Lower lobe of right lung (tissue), 2 donors: ENCODE data around the gene BPIFB1. TPM values are rescaled to one million over a fixed set of nuclear protein-coding genes. Genes with fewer than 3 reads are reported as not detected.

Experiments used
- ATAC-seq, 2 donors: fragments of 200-7000 bp; cut with Tn5 transposase; one replicate each; pipeline ENCODE4 v1.9.1; 2020 to 2022; ENCODE audit warnings: mild to moderate bottlenecking in 2 of 2, moderate library complexity in 2 of 2
- DNase-seq: peaks from one replicate; pipeline ENCODE4 v3.0.0-alpha.2; 2020
- H3K27ac ChIP-seq: fragments of 200-600 bp; one replicate; pipeline ENCODE4 v1.8.0; 2022
- H3K27me3 ChIP-seq: fragments of 200-600 bp; one replicate; pipeline ENCODE4 v1.8.0; 2022; ENCODE audit warnings: low read depth
- H3K36me3 ChIP-seq: fragments of 200-600 bp; one replicate; pipeline ENCODE4 v1.8.0; 2022; ENCODE audit warnings: mild to moderate bottlenecking
- H3K4me1 ChIP-seq: fragments of 200-600 bp; one replicate; pipeline ENCODE4 v1.8.0; 2022
- H3K4me3 ChIP-seq: fragments of 200-600 bp; one replicate; pipeline ENCODE4 v1.8.0; 2022; ENCODE audit warnings: mild to moderate bottlenecking
- H3K9me3 ChIP-seq: fragments of 200-600 bp; one replicate; pipeline ENCODE4 v1.8.0; 2022
- intact Hi-C: fragments of 100-400 bp; cut with DNase I; formaldehyde crosslinking; loops from one replicate; pipeline ENCODE4 v1.11.0; 2022
- total RNA-seq: library from RNA; stranded (reverse); fragmentation: NEBNext Ultra II Directional; extraction: Animal tissue kit (Norgen Biotek cat#: 25700); gene quantifications from one replicate; pipeline ENCODE4 v1.2.1, GENCODE V29; 2021
- TF ChIP-seq, protein P1 (sequence below): fragments of 200-600 bp; IDR thresholded peaks from one replicate; pipeline ENCODE4 v1.8.0; 2022; ENCODE audit warnings: antibody characterized with exemption, mild to moderate bottlenecking
- donor health status: DM: no; HTN: yes; CAD: no; lungs with severe emphysema.

Gene BPIFB1
- total RNA-seq, 1 donor from 2014 or later: 263 TPM

DNA sequence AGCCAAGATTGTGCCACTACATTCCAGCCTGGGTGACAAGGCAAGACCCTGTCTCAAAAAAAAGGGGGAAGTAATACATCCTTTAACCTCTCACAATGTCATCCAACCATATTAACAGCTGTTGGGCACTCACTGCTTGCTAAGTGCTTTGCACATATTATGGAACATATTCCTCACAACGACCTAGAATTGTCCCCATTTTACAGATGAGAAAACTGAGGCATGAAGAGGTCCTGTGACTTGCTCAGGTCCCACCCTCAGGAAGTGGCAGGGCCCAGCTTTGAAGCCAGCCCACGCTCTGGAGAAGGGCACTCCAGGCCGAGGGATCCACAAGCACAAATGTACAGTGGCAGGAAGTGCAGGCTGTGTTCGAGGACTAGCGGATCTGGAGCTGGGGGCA lies 33.3 kb downstream of the BPIFB1 start:
- Histone ChIP-seq H3K4me3 (no peak overlapping the region), H3K27ac (no peak overlapping the region), H3K4me1 (no peaks in the 10 kb centered on the region), H3K27me3 (no peaks in the 10 kb centered on the region), H3K9me3 (no peaks in the 10 kb centered on the region), H3K36me3 (no peaks in the 10 kb centered on the region)
- TF ChIP-seq, protein P1, sequence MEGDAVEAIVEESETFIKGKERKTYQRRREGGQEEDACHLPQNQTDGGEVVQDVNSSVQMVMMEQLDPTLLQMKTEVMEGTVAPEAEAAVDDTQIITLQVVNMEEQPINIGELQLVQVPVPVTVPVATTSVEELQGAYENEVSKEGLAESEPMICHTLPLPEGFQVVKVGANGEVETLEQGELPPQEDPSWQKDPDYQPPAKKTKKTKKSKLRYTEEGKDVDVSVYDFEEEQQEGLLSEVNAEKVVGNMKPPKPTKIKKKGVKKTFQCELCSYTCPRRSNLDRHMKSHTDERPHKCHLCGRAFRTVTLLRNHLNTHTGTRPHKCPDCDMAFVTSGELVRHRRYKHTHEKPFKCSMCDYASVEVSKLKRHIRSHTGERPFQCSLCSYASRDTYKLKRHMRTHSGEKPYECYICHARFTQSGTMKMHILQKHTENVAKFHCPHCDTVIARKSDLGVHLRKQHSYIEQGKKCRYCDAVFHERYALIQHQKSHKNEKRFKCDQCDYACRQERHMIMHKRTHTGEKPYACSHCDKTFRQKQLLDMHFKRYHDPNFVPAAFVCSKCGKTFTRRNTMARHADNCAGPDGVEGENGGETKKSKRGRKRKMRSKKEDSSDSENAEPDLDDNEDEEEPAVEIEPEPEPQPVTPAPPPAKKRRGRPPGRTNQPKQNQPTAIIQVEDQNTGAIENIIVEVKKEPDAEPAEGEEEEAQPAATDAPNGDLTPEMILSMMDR: no peak
- ATAC-seq (no peak), DNase-seq (no peak)
- intact Hi-C loops: no loop called here

DNA sequence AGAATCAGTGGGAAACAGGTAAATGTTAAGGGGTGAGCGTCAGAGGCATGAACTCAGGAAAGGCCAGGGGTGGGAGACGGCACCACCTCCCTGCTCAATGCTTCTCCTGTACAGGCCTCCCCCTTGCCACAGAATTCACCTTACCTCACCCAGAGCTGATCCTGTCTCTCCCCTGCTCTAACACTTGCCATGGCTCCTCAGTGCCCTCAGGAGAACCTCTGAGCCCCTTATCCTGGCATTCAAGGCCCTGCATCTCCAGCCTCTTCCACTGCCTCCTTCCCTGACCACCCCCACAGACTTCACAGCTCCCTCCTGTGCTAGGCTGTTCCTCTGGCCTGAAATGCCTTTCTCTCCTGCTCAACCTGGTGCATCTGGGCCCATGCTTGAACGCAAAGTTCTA lies 33.9 kb downstream of the BPIFB1 start:
- intact Hi-C loops: no loop called here
- Histone ChIP-seq H3K4me1 (no peaks in the 10 kb centered on the region), H3K27me3 (no peaks in the 10 kb centered on the region), H3K27ac (no peak overlapping the region), H3K9me3 (no peaks in the 10 kb centered on the region), H3K36me3 (no peaks in the 10 kb centered on the region), H3K4me3 (no peak overlapping the region)
- TF ChIP-seq, protein P1: no peak
- DNase-seq (no peak), ATAC-seq (no peak)

DNA sequence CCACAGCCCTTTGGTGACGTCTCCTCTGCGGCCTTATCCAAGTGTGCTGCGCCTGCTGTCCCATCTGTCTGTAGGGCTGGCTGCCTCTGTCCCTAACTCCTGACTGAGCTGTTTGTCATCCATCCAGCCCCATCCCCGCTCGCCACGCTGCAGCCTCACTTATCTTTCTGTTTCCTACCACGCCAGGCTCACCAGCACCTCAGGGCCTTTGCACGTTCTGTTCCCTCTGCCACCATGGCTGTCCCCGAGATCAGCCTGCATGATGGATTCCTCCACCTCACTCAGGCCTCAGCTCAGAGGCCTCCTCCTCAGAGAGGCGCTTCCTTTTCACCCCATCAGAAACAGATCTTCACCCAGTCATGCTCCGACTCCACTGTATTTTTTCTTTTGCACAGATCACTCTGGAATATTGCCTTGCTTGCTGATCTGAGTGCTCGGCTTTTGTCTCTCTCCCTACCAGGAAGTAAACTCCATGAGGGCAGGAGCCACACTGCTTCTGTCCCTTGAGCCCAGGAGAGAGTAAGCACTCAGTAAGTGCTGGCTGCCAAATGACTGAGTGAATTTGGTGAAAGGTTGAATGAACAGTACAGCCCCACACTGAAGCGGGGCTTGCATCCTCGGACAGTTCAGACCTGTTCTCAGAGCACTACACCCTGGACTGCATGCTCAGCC lies 34.5 kb downstream of the BPIFB1 start:
- Histone ChIP-seq H3K9me3 (no peaks in the 10 kb centered on the region), H3K36me3 (no peaks in the 10 kb centered on the region), H3K4me3 (no peak overlapping the region), H3K27me3 (no peaks in the 10 kb centered on the region), H3K27ac (no peak overlapping the region), H3K4me1 (no peaks in the 10 kb centered on the region)
- DNase-seq (no peak), ATAC-seq (no peak)
- TF ChIP-seq, protein P1: no peak
- intact Hi-C loops: no loop called here

DNA sequence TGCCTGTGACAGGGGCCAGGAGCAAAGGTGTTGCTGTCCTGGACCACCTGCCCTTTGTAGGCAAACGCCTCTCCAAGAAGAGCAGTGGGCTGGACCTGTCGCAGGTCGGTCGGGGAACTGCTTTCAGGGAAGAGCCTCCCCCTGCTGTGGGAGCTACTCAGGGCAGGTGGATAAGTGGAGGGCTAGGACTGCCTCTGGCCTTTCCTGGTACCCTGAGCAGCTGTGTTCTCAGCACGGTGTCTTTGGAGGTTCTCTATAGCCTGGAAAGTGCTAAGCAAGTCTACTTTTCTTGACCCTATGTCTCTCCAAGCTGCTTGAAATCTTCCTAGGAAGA lies 35.0 kb downstream of the BPIFB1 start:
- TF ChIP-seq, protein P1: no peak
- ATAC-seq: no peak
- no peaks in the 10 kb centered on the region for H3K4me1 ChIP-seq
- H3K27ac ChIP-seq: no peak overlapping the region
- no peak overlapping the region for H3K4me3 ChIP-seq
- peaks cover under 1% of the 10 kb centered on the region for H3K27me3 ChIP-seq
- DNase-seq: no peak
- intact Hi-C loops: no loop called here
- H3K9me3 ChIP-seq: no peaks in the 10 kb centered on the region
- H3K36me3 ChIP-seq: no peaks in the 10 kb centered on the region

DNA sequence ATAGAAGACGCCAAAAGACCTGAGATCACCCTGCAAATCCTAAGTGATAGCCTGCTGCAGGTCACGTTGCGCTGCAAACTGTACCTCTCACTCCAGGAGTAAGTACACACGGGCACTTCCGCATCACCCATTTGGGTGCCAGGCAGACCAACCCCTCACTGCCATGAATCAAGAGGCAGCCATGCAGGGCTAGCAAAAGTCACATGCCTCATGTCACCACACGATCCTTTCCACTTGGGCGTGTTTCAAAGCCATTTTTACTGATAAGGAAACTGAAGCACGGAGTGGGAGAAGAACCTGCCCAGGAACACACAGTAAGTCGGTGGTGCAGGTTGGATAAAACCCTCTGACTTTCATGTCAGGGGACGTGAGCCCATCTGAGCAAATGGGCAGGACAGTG lies 37.0 kb downstream of the BPIFB1 start:
- Histone ChIP-seq H3K36me3 (no peaks in the 10 kb centered on the region), H3K4me1 (no peaks in the 10 kb centered on the region), H3K9me3 (no peaks in the 10 kb centered on the region), H3K27me3 (peaks cover 15% of the 10 kb centered on the region), H3K27ac (no peak overlapping the region), H3K4me3 (no peak overlapping the region)
- intact Hi-C loops: no loop called here
- ATAC-seq (peak in 1 of 2 donors; percentile 13), DNase-seq (no peak)
- TF ChIP-seq, protein P1: no peak
